GM08714 (cell line): ENCODE measurements around the gene PRKD2.
A peak's percentile ranks its signal among the peaks of the same experiment; 100 is the strongest.

Experiments
- H3K4me3 ChIP-seq: fragments of 200-500 bp; sonication (Bioruptor generic); 2 replicates; pipeline ENCODE4 v1.5.1; 2014; ENCODE audit warnings: mild to moderate bottlenecking, low read length, inconsistent platforms
- ZNF274 ChIP-seq: IDR thresholded peaks from 2 replicates; pipeline ENCODE4 v1.6.1; 2012; ENCODE audit warnings: mild to moderate bottlenecking, low read depth, low read length

PRKD2 gene

DNA sequence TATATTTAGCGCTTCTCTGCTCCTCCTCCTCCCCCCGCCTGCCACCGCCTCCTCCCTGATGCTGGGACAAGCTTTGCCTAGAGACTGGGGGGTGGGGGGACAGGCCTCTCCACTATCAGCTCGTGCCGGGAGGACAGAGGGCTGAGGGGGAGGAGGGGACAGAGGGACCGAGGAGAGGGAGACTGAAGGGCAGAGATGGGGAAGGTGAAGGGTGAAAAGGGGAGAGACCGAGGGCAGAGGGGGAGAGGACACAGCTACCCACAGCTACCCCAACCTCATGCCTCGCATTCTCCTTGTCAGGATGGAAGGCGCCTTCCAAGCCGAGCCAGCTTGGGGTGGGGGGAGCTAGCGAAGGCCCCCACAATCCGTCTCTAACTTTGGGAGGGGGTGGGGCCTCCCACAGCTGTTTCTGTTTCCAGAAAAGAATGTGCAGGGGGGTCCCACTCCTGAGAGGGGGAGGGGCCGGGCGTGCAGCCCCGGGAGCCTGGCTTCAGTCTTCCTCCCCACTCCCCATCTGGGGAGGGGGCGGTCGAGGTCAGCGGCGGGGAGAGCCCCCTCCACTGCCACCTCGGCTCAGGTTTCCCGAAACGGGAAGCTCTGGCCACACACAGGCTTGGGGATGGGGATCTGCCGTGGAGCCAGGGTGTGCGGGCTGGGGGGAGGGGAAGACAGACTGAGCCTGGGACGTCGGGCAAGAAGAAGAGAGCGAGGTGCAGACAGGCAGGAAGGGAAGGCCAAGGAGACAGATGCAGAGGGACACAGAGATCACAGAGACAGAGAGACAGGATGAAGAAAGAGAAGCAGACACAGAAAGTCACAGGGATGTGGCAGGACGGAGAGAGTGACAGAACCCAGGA is 57.5 kb downstream of the PRKD2 start:
- no peak overlapping the region for H3K4me3 ChIP-seq
- TF ChIP-seq ZNF274: no peak

GRCh38 chr19:46656541-46656940 is 60.4 kb downstream of the PRKD2 start:
- TF ChIP-seq ZNF274: no peak
- no peak overlapping the region for H3K4me3 ChIP-seq

DNA sequence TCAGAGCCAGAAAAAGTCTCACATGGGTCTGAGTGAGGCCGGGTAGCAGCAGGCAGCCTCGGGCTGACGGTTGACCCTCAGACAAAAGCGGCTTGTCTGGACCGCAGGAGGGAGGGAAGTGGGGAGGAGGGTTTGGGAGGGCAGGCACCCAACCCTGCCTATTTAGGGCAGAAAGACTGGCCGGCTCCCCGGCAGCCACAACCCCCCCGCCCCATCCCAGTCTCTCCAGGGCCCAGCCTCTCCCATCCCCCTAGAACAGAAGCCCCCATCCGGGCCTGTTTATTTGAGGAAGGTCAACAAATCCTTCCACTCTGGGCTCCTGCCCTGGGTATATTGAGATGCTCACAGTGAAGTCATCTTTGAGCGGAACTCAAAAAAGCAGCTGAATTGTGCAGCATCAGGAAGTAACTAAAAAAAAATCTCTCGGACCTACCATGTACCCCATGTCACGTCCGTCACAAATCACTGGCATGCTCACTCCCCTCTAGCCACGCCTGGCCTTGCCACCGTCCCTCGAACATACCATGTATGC is 62.2 kb downstream of the PRKD2 start:
- no peak overlapping the region for H3K4me3 ChIP-seq
- no peak for TF ChIP-seq ZNF274

GRCh38 chr19:46650445-46650844 is 66.5 kb downstream of the PRKD2 start:
- H3K4me3 ChIP-seq: no peak overlapping the region
- TF ChIP-seq ZNF274: no peak

DNA sequence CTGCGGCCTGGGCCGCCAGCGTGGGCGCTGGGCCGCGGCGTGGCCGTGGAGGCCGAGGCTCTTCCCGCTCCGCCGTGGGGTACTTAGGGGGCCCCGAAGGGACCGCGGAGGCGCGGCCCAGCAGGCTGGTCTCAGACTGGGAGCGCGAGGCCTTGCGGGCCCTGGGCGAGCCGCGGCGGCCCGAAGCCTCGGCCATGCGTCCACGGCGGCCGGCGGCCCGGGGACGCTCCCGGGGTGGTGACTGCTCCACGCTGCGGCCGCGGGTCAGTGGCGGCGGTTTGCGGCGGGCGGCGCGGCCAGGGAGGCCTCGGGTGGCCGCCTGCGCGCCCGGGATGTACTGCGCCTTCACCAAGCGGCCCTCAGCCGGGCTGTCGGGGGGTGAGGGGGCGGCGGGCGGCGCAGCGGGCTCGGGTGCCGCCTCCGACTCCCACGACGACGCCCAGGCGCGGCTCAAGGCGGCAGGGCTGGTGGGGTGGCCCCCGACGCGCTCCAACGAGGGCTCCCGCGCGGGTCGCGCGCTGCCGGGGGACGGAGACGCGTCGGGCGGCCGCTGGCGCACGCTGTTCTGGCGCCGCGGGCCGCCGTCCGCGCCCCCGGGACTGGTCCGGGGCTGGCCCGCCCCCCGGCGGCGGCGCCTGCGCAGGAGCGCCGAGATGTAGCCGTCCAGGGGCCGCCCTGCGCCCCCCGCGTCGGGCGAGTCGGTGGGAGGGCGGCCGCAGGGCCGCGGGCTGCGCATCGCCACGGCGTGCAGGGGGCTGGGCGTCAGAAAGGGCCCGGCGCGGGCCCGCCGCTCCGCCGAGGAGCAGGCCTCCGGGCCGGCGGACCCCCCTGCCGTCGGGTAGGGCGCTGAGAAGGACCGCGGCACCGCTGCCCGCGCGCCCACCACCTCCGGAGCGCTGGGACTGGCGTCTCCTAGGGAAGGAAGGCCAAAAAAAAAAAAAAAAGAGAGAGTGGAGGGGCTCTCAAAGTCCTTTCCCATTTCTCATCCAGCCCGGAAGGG is 67.7 kb downstream of the PRKD2 start:
- no peak overlapping the region for H3K4me3 ChIP-seq
- no peak for TF ChIP-seq ZNF274

DNA sequence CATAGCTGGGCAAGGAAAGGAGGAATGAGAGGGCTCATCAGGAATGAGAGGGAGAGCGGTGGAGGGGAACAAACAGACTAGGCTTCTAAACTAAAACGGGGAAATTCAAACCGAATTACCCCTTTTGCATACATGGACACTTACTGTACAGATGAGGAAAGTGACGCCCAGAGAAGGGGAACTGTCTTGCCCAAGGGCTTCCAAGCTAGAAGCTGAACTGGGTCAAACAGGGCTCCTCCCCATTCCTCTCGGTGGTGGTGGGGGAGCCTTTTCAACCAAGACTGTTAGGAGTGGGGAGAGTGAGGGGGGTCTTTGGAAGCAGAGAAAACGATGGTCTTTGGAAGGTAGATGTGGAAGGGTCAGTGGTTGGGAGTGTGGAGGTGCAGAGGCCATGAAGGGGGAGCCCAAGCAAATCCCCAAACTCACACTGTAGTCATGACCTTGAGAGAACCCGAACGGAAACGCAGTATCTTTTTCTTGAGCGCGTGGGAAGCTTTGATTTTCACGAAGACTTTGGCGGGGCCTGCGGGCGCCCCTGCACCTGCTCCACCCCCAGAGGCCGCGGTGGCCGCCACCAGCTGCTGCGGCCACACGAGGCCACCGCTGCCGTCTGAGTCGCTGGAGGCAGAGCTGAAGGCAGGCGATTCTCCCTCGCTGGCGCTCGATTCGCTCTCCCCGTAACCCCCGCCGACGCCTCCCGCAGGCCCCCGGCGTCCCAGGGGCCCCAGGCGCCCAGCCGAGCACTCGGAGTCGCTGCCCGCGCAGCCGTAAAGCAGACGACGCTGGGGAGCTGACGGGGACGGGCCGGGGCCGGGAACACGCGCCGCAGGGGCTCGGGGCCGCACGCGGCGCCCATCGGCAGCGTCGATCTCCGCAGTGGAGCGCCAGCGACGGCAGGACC is 68.6 kb downstream of the PRKD2 start:
- TF ChIP-seq ZNF274: no peak
- H3K4me3 ChIP-seq: no peak overlapping the region

GRCh38 chr19:46646402-46646801 is 70.5 kb downstream of the PRKD2 start:
- H3K4me3 ChIP-seq: no peak overlapping the region
- no peak for TF ChIP-seq ZNF274

DNA sequence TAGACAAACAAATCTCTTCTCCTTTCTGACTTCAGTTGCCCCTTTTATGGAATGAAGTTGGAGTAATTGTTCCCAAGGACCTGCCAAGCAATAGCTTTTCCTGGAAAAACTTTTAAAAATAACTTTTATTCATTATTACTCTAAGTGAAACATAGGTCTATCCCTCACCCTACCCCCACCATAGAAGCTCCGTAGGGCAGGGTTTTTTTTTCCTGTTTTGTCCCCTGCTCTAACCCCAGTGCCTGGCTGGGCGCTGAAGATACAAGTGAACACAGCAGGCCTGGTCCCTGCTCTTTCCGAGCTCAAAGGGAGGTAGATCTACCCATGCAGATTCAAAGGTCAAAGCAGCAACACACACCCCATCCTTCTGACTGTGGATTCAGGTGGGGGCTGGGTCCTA is 72.2 kb downstream of the PRKD2 start:
- no peak overlapping the region for H3K4me3 ChIP-seq
- TF ChIP-seq ZNF274: no peak

DNA sequence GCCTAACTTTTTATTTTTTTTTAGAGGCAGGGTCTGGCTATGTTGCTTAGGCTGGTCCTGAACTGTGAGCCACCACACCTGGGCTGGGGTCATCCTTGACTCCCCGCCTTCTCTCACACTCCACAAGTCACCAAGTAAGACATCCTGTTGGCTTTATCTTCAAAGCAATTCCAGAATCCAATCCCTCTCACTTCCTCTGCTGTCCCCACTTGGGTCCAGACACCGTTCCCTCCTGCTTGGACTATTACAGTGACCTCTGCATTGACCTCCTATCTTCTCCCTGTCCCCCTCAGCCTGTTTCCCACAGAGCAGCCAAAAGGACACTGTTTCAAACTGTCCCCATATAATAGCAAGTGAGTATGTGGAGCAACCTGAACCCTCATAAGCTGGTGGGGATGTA is 76.3 kb downstream of the PRKD2 start:
- no peak for TF ChIP-seq ZNF274
- no peak overlapping the region for H3K4me3 ChIP-seq

DNA sequence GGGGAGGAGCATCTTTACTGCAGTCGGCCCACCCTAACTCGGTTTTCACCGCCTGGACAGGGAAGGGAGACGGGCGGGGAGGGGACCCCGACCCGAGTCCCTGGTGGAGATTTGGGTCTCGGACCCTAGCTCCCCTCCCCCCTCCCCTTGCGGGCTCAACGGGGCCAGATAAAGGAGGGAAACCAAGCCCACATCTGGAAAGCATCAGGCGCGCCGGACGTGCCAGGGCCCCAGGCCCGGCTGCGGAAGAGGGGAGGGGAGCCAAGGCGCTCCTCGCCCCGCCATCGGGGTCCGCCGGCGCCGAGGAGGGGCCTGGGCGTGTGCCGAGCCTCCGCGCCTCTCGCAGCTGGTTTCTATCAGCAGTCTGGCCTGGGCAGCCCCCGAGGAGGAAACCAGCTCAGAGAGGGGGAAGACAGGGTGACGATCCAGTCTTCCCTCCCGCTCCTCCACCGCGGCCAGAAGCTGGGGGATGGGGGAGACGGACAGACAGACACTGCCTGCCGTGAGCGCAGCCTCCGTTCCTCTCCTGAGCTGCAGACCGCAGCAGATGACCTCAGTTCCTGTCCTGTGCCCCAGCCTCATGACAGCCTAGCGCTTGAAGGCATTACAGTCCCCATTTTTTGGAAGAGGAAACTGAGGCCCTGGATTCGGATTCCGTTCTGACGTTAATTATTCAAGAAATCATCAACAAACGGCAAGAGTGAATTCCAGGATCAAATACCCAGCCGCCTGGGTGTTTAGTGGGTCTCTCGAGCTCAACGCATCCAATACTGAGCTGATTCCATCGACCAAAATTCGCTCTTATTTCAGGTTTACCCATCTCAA is 77.3 kb downstream of the PRKD2 start:
- TF ChIP-seq ZNF274: no peak
- H3K4me3 ChIP-seq: peak overlapping the region; percentile 46; the same call in 1 of the 2 replicates

- TF ChIP-seq ZNF274: no peak
- H3K4me3 ChIP-seq: no peak overlapping the region
Observed at GRCh38 chr19:46637224-46637623, 79.7 kb downstream of the PRKD2 start.

DNA sequence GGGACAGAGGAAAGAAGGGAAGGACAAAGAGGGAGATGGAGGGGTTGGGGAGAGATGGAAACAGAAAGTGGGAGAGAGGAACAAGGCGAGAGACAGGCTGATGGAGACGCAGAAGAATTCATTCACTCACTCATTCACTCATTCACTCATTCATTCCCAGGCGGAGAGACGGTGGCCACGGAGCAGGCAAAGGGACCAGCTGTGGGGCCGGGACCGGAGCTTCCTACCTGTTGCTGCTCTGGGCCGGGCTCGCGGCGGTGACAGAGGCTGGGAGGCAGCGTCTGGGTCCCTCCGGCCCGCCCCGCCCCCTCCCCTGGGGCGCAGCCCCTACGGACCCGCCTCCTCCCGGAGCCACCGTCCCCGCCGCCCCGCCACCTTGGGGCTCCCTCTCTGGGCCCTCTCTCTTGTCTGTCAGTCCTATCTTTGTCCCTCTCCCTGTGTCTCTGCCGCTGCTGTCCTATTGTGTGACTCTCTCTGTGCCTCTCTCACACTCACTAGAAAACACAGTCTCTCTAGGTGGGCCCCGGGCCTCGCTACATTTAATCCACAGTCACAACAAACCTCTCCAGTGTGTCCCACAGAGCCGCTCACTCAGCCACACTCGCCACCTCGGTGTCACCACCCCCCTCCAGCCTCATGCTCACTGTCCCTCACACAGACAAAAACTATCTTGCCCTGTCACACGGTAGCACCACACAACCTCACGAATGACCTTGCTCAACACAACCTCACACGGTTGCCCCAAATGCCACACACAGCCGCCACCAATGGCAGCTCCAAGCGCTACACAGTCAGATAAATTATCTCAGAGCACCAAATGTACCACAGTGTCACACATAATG is 80.8 kb downstream of the PRKD2 start, which contains the start of gene GNG8:
TSS of gene GNG8 (minus strand) at position 283 of the 842 bp plus-strand sequence. CDS start 1,520 bp downstream, outside the sequence.
- TF ChIP-seq ZNF274: no peak
- H3K4me3 ChIP-seq: no peak within 1 kb of the TSS
